Activated naive CD4-positive, alpha-beta T cell treated with anti-CD3 and anti-CD28 coated beads for 36 hours (primary cell): ENCODE data around the gene ZFX. TPM values are rescaled to one million over a fixed set of nuclear protein-coding genes. Genes with fewer than 3 reads are reported as not detected.

Experiments
- CTCF ChIA-PET: fragments of 350-600 bp; sonication (Branson Sonifier 250); formaldehyde crosslinking; loops from one replicate; lab custom pipeline; 2021; ENCODE audit warnings: antibody characterized with exemption; lab: Charles Lee
- DNase-seq: peaks from one replicate; pipeline ENCODE4 v3.0.0-alpha.2; 2020
- H3K27ac Mint-ChIP-seq: one replicate; pipeline ENCODE4 v1.8.0; 2021; ENCODE audit warnings: mild to moderate bottlenecking, mixed read lengths
- H3K27me3 Mint-ChIP-seq: one replicate; pipeline ENCODE4 v1.8.0; 2021; ENCODE audit warnings: low read depth, mixed read lengths
- H3K36me3 Mint-ChIP-seq: one replicate; pipeline ENCODE4 v1.8.0; 2021; ENCODE audit warnings: low read depth, mixed read lengths
- H3K4me1 Mint-ChIP-seq: one replicate; pipeline ENCODE4 v1.8.0; 2021; ENCODE audit warnings: low read depth, mixed read lengths
- H3K4me3 Mint-ChIP-seq: one replicate; pipeline ENCODE4 v1.8.0; 2021; ENCODE audit warnings: mild to moderate bottlenecking, moderate library complexity, mixed read lengths
- H3K9me3 Mint-ChIP-seq: one replicate; pipeline ENCODE4 v1.8.0; 2021; ENCODE audit warnings: mixed read lengths
- intact Hi-C: fragments of 100-400 bp; cut with micrococcal nuclease; formaldehyde crosslinking; loops from one replicate; pipeline ENCODE4 v1.15.1; 2023
- total RNA-seq, 2 experiments: library from RNA; stranded (reverse); gene quantifications; one replicate each; pipeline ENCODE4 v1.2.3, GENCODE V29; 2021

Gene ZFX
- total RNA-seq, 2 experiments from 2014 or later = 27.1 to 27.9 TPM

DNA sequence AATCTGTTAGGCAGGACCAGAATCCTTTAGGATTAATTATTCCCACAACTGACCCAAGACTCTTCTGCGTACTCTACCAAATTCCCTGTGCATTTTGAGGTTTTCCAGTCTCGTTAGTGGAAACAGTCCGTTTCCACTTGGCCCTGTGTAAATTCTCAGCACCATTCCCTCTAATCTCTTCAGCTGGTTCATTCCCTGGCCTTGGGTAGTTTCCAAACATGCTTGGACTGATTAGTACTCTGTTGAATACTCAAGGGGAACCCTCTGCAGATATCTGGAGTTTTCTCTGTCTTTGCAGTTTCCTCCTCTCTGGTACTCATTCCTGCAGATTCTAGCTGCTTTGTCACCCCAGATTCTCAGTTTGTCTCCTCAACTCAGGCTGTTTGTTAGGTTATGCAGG, 80.4 kb downstream of the ZFX start:
- H3K4me1 Mint-ChIP-seq = peaks cover 5% of the 10 kb centered on the region
- CTCF ChIA-PET = interaction anchor here (0.5 to 0.6 kb wide), 2 partner anchors 11 to 37 kb away, joined by 3 read pairs; no protein-coding TSS in a partner anchor
- no peaks in the 10 kb centered on the region for H3K36me3 Mint-ChIP-seq
- no peak overlapping the region for H3K4me3 Mint-ChIP-seq
- peaks cover 2% of the 10 kb centered on the region for H3K9me3 Mint-ChIP-seq
- no peaks in the 10 kb centered on the region for H3K27me3 Mint-ChIP-seq
- intact Hi-C loops = no loop called here
- DNase-seq = no peak
- H3K27ac Mint-ChIP-seq = no peak overlapping the region

GRCh38 chrX:24231131-24231540, 81.6 kb downstream of the ZFX start:
- no peak overlapping the region for H3K27ac Mint-ChIP-seq
- CTCF ChIA-PET = interaction anchor here (0.5 to 1.2 kb wide), 3 partner anchors 24 to 396 kb away, joined by 3 to 4 read pairs (median 3); no protein-coding TSS in a partner anchor
- H3K4me3 Mint-ChIP-seq = no peak overlapping the region
- peaks cover 2% of the 10 kb centered on the region for H3K9me3 Mint-ChIP-seq
- no peak for DNase-seq
- intact Hi-C loops = no loop called here
- H3K27me3 Mint-ChIP-seq = no peaks in the 10 kb centered on the region
- no peaks in the 10 kb centered on the region for H3K36me3 Mint-ChIP-seq
- peaks cover 5% of the 10 kb centered on the region for H3K4me1 Mint-ChIP-seq

- Mint-ChIP-seq H3K27ac (no peak overlapping the region), H3K4me3 (no peak overlapping the region), H3K9me3 (no peaks in the 10 kb centered on the region), H3K36me3 (no peaks in the 10 kb centered on the region), H3K4me1 (peaks cover 5% of the 10 kb centered on the region), H3K27me3 (no peaks in the 10 kb centered on the region)
- intact Hi-C loops = no loop called here
- no peak for DNase-seq
- CTCF ChIA-PET = interaction anchor here (0.5 to 1.2 kb wide), 2 partner anchors 24 to 396 kb away, joined by 3 to 4 read pairs; no protein-coding TSS in a partner anchor
Observed at GRCh38 chrX:24231641-24232179, 82.2 kb downstream of the ZFX start.

DNA sequence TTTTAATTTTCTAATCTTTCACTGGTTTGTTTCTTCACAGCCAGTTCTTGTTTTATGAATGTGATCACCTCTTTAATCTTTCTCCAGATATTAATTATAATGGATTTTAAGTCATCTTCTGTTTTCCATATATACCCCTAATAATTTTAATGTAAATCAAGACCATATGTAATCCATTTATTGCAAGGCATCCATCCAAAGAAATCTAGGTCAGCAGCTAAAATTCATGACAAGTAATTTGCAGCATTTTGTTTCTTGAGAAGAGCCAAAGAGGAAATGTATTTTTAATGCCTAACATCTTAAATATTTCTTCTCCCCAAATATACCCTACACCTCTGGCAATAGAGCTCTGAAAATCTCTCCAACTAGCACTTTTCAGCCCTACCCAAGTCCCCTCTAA, 83.3 kb downstream of the ZFX start:
- DNase-seq = no peak
- intact Hi-C loops = no loop called here
- H3K36me3 Mint-ChIP-seq = no peaks in the 10 kb centered on the region
- no peaks in the 10 kb centered on the region for H3K27me3 Mint-ChIP-seq
- peaks cover 5% of the 10 kb centered on the region for H3K4me1 Mint-ChIP-seq
- H3K4me3 Mint-ChIP-seq = no peak overlapping the region
- H3K9me3 Mint-ChIP-seq = no peaks in the 10 kb centered on the region
- CTCF ChIA-PET = no interaction called here
- H3K27ac Mint-ChIP-seq = no peak overlapping the region

DNA sequence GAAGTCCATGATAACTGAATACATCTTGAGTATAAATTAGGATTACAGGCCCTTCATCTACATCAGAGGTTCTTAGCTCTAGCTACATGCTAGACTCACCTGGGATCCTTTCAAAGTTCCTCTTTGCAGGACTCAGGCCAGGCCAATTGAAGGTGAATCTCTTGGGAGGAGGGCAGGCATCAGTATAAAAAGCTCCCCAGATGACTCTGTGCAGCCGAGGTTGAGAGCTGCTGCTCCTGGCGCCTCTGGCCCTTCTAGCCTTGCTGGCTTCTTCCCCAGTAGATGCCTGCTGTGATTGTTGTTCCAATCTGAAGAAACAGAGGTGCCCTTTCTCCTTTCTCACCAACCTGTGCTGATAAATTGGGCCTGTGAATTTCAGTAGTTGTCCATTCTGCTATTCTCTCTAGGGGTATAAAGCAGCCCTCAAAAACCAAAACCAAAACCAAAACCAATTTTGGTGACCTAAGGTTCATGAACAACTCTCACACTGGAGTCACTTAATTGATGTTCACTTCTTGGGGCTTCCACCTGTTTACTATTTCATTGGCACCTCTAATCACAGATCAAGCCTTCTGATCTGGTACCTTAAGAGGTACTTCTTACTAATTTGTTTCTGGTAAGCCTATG, 85.7 kb downstream of the ZFX start:
- H3K9me3 Mint-ChIP-seq = no peaks in the 10 kb centered on the region
- H3K27ac Mint-ChIP-seq = no peak overlapping the region
- no peak overlapping the region for H3K4me3 Mint-ChIP-seq
- peaks cover 5% of the 10 kb centered on the region for H3K4me1 Mint-ChIP-seq
- intact Hi-C loops = no loop called here
- DNase-seq = no peak
- H3K27me3 Mint-ChIP-seq = no peaks in the 10 kb centered on the region
- no peaks in the 10 kb centered on the region for H3K36me3 Mint-ChIP-seq
- CTCF ChIA-PET = no interaction called here

- DNase-seq = peak; percentile 12
- CTCF ChIA-PET = interaction anchor here (0.6 to 1.2 kb wide), 7 partner anchors 22 to 308 kb away, joined by 3 to 7 read pairs (median 4); no protein-coding TSS in a partner anchor
- Mint-ChIP-seq H3K27me3 (no peaks in the 10 kb centered on the region), H3K36me3 (no peaks in the 10 kb centered on the region), H3K9me3 (no peaks in the 10 kb centered on the region), H3K4me1 (peaks cover 11% of the 10 kb centered on the region), H3K4me3 (no peak overlapping the region), H3K27ac (no peak overlapping the region)
- intact Hi-C loops = loop anchor here (1.0 to 2.0 kb wide), 5 partner anchors 73 to 459 kb away; partner anchors contain the start of genes CXorf58 and SAT1
Observed at GRCh38 chrX:24241822-24242648, 92.5 kb downstream of the ZFX start.

DNA sequence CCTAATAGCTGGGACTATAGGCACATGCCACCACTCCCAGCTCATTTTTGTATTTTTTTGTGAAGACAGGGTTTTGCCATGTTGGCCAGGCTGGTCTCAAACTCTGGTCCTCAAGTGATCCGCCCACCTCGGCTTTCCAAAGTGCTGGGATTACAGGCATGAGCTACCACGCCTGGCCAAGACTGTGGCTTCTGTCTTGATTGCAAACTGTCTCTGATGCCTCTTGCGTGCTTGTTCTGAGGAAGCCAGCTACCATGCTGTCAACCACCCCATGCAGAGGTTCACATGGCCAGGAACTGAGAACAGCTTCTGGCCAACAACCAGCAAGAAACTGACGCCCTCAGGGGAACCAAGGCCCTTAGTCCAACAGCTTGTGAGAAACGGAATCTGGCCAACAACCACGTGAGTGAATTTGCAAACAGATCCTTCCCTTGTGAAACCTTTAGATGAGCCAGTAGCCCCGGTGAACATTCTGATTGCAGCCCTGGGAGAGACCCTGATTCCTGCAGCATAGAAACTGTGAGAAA, 93.2 kb downstream of the ZFX start:
- intact Hi-C loops = loop anchor here (1.0 to 2.0 kb wide), 5 partner anchors 74 to 460 kb away; partner anchors contain the start of genes CXorf58 and SAT1
- Mint-ChIP-seq H3K4me1 (peaks cover 11% of the 10 kb centered on the region), H3K9me3 (no peaks in the 10 kb centered on the region), H3K4me3 (no peak overlapping the region), H3K27me3 (no peaks in the 10 kb centered on the region), H3K27ac (no peak overlapping the region), H3K36me3 (no peaks in the 10 kb centered on the region)
- CTCF ChIA-PET = interaction anchor here (0.6 to 1.2 kb wide), 6 partner anchors 21 to 162 kb away, joined by 3 to 7 read pairs (median 4); no protein-coding TSS in a partner anchor
- DNase-seq = no peak

- no peak for DNase-seq
- H3K4me1 Mint-ChIP-seq = peaks cover 11% of the 10 kb centered on the region
- H3K9me3 Mint-ChIP-seq = no peaks in the 10 kb centered on the region
- no peaks in the 10 kb centered on the region for H3K27me3 Mint-ChIP-seq
- CTCF ChIA-PET = interaction anchor here (1.1 kb wide), 2 partner anchors 21 to 53 kb away, joined by 3 read pairs; no protein-coding TSS in a partner anchor
- H3K4me3 Mint-ChIP-seq = no peak overlapping the region
- intact Hi-C loops = loop anchor here (2.0 kb wide), 2 partner anchors 74 to 460 kb away; partner anchors contain the start of gene SAT1
- no peaks in the 10 kb centered on the region for H3K36me3 Mint-ChIP-seq
- H3K27ac Mint-ChIP-seq = no peak overlapping the region
Observed at GRCh38 chrX:24243188-24243587, 93.7 kb downstream of the ZFX start.

DNA sequence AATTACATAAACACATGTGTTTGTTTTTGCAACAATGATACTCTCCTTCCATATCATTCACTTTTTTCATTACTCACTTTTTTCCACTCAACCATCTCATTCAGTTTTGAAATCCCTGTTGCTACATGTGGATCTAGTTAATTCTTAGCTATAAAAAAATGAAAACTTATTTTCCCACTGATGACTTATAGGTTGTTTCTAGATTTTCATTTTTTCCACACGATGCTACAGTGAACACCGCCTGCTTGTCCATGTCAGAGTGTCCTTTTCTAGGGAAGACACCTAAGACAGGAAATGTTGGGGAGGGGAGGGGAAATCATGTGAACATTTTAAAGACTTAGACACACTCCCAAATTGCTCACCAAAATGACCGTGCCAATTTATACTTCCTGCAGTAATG, 94.2 kb downstream of the ZFX start:
- CTCF ChIA-PET = interaction anchor here (0.7 kb wide), 2 partner anchors 55 to 216 kb away, joined by 4 read pairs; no protein-coding TSS in a partner anchor
- no peaks in the 10 kb centered on the region for H3K27me3 Mint-ChIP-seq
- no peaks in the 10 kb centered on the region for H3K9me3 Mint-ChIP-seq
- intact Hi-C loops = loop anchor here (2.0 kb wide), 2 partner anchors 75 to 461 kb away; partner anchors contain the start of gene SAT1
- H3K27ac Mint-ChIP-seq = no peak overlapping the region
- no peaks in the 10 kb centered on the region for H3K36me3 Mint-ChIP-seq
- peaks cover 11% of the 10 kb centered on the region for H3K4me1 Mint-ChIP-seq
- no peak for DNase-seq
- no peak overlapping the region for H3K4me3 Mint-ChIP-seq

GRCh38 chrX:24245202-24245601, 95.7 kb downstream of the ZFX start:
- CTCF ChIA-PET = no interaction called here
- Mint-ChIP-seq H3K4me3 (no peak overlapping the region), H3K36me3 (no peaks in the 10 kb centered on the region), H3K4me1 (peaks cover 11% of the 10 kb centered on the region), H3K27me3 (no peaks in the 10 kb centered on the region), H3K9me3 (no peaks in the 10 kb centered on the region), H3K27ac (no peak overlapping the region)
- intact Hi-C loops = no loop called here
- DNase-seq = no peak

DNA sequence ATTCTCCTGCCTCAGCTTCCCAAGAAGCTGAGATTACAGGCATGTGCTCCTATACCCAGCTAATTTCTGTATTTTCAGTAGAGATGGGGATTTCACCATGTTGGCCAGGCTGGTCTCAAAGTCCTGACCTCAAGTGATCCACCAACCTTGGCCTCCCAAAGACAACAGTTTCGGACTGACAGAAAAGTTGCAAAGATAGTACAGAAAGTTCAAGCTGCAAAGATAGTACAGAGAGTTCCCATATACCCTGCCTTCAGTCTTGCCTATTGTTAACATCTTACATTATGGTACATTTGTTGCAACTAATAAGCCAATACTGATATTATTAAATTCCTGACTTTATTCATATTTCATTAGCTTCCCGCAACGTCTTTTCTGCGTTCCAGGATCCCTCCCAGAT, 98.5 kb downstream of the ZFX start:
- no peaks in the 10 kb centered on the region for H3K36me3 Mint-ChIP-seq
- intact Hi-C loops = no loop called here
- H3K9me3 Mint-ChIP-seq = no peaks in the 10 kb centered on the region
- CTCF ChIA-PET = interaction anchor here (0.9 kb wide), 1 partner anchor 430 kb away, joined by 4 read pairs; no protein-coding TSS in a partner anchor
- H3K27me3 Mint-ChIP-seq = no peaks in the 10 kb centered on the region
- H3K27ac Mint-ChIP-seq = no peak overlapping the region
- DNase-seq = no peak
- H3K4me1 Mint-ChIP-seq = peaks cover 9% of the 10 kb centered on the region
- H3K4me3 Mint-ChIP-seq = no peak overlapping the region

DNA sequence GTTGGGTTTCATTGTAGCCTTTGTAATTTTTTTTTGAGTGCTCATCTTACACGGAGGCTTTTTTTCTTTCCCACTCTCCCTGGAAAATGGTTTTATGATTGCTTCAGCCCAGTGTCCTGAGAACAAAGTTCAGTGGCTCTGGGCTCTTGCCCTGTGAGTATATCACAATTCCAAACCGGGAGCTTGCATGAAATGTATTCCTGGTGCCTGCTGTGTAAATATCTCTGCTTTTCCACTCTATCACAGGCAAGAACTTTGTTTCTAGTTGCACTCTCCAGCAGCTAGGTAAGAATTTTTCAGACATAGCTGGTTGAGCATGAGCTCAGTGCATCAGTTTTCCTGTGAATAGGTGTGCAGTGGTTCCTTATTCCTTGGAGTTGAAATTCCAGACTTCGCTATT, 103.5 kb downstream of the ZFX start:
- H3K27ac Mint-ChIP-seq = no peak overlapping the region
- intact Hi-C loops = no loop called here
- DNase-seq = no peak
- H3K9me3 Mint-ChIP-seq = no peaks in the 10 kb centered on the region
- CTCF ChIA-PET = interaction anchor here (1.2 kb wide), 1 partner anchor 119 kb away, joined by 4 read pairs; no protein-coding TSS in a partner anchor
- H3K36me3 Mint-ChIP-seq = no peaks in the 10 kb centered on the region
- no peaks in the 10 kb centered on the region for H3K27me3 Mint-ChIP-seq
- no peaks in the 10 kb centered on the region for H3K4me1 Mint-ChIP-seq
- no peak overlapping the region for H3K4me3 Mint-ChIP-seq
